NCI-H2196 treated with DMSO at 0.1 percent for 48 hours (cell line): Measurements from ENCODE around the gene PAAF1.
"Not testable (repeated sequence)": the region's sequence is repeated elsewhere in the genome, so short reads cannot be mapped to it uniquely, and the experiment has no call there.

Source experiments
- DNase-seq: peaks from one replicate; lab custom pipeline; 2025; ENCODE audit not compliant: unreplicated experiment; lab: John Stamatoyannopoulos, UW

Gene PAAF1

GRCh38 chr11:73880449-73880848 is 3.6 kb downstream of the PAAF1 start:
- DNase-seq, result not testable (repeated sequence)

- no peak for DNase-seq
Observed at GRCh38 chr11:73883856-73884255, 7.1 kb downstream of the PAAF1 start.

- DNase-seq, result no peak
Observed at GRCh38 chr11:73888244-73888643, 11.4 kb downstream of the PAAF1 start.

- no peak for DNase-seq
Observed at GRCh38 chr11:73889019-73889418, 12.2 kb downstream of the PAAF1 start.

- no peak for DNase-seq
Observed at GRCh38 chr11:73889536-73889935, 12.7 kb downstream of the PAAF1 start.

GRCh38 chr11:73893041-73893440 is 16.2 kb downstream of the PAAF1 start:
- DNase-seq, result no peak

GRCh38 chr11:73894725-73895335 is 18.0 kb downstream of the PAAF1 start:
- DNase-seq, result no peak

GRCh38 chr11:73902303-73902702 is 25.5 kb downstream of the PAAF1 start:
- DNase-seq, result no peak

GRCh38 chr11:73907191-73907590 is 30.4 kb downstream of the PAAF1 start:
- DNase-seq, result no peak

GRCh38 chr11:73912026-73912425 is 35.2 kb downstream of the PAAF1 start:
- no peak for DNase-seq

- no peak for DNase-seq
Observed at GRCh38 chr11:73913472-73913871, 36.7 kb downstream of the PAAF1 start.

- DNase-seq, result no peak
Observed at GRCh38 chr11:73914284-73914683, 37.5 kb downstream of the PAAF1 start.

- no peak for DNase-seq
Observed at GRCh38 chr11:73916435-73916834, 39.6 kb downstream of the PAAF1 start.

GRCh38 chr11:73921180-73921579 is 44.4 kb downstream of the PAAF1 start:
- DNase-seq, result no peak

- DNase-seq, result no peak
Observed at GRCh38 chr11:73929388-73929787, 52.6 kb downstream of the PAAF1 start.

- peak; percentile 50 for DNase-seq
Observed at GRCh38 chr11:73931039-73931645, 54.3 kb downstream of the PAAF1 start.

GRCh38 chr11:73931951-73932350 is 55.2 kb downstream of the PAAF1 start:
- DNase-seq, result no peak

GRCh38 chr11:73932781-73933180 is 56.0 kb downstream of the PAAF1 start:
- DNase-seq, result no peak

GRCh38 chr11:73936047-73936446 is 59.2 kb downstream of the PAAF1 start:
- DNase-seq, result not testable (repeated sequence)

GRCh38 chr11:73939096-73939495 is 62.3 kb downstream of the PAAF1 start:
- no peak for DNase-seq

- DNase-seq, result no peak
Observed at GRCh38 chr11:73940801-73941570, 64.2 kb downstream of the PAAF1 start.

- no peak for DNase-seq
Observed at GRCh38 chr11:73942010-73942409, 65.2 kb downstream of the PAAF1 start.
